OCI-LY7 (cell line): Measurements from ENCODE around the gene TAF8. TPM values are rescaled to one million over a fixed set of nuclear protein-coding genes. Genes with fewer than 3 reads are reported as not detected.

Experiments used
- BruUV-seq: library from RNA; stranded (reverse); fragments of 400-500 nt; replicated peaks from 2 replicates; lab custom pipeline; 2021; lab: Mats Ljungman, UMichigan
- CTCF ChIA-PET: fragments of 300-600 bp; sonication (Branson Sonifier 250); formaldehyde crosslinking; loops from one replicate; lab custom pipeline; 2022; ENCODE audit warnings: antibody characterized with exemption; ENCODE audit not compliant: unreplicated experiment; lab: Charles Lee
- POLR2A ChIA-PET: fragments of 300-600 bp; sonication (Branson Sonifier 250); formaldehyde crosslinking; loops from one replicate; lab custom pipeline; 2022; ENCODE audit warnings: antibody characterized with exemption; lab: Charles Lee
- DNase-seq: peaks from one replicate; pipeline ENCODE4 v3.0.0-alpha.2; 2015; ENCODE audit warnings: low spot score
- H2AFZ ChIP-seq: fragments of 200-600 bp; sonication (generic), shearing (Covaris generic); 2 replicates; pipeline ENCODE4 v1.6.1; 2014; ENCODE audit warnings: mild to moderate bottlenecking, antibody characterized with exemption, low read length, moderate library complexity
- H3K27ac ChIP-seq: fragments of 200-600 bp; sonication (generic); 2 replicates; pipeline ENCODE4 v1.5.1; 2014; ENCODE audit warnings: mixed run types, low read depth, mild to moderate bottlenecking, moderate library complexity, low read length, inconsistent platforms; ENCODE audit not compliant: poor library complexity, severe bottlenecking
- H3K36me3 ChIP-seq: fragments of 200-600 bp; sonication (generic); 2 replicates; pipeline ENCODE4 v1.6.1; 2014; ENCODE audit warnings: mild to moderate bottlenecking, antibody characterized with exemption, low read length, moderate library complexity, mixed read lengths; ENCODE audit not compliant: insufficient read depth
- H3K4me1 ChIP-seq: fragments of 200-600 bp; sonication (generic); 2 replicates; pipeline ENCODE4 v1.5.1; 2014; ENCODE audit warnings: mild to moderate bottlenecking, low read length; ENCODE audit not compliant: insufficient read depth, poor library complexity, severe bottlenecking
- H3K4me2 ChIP-seq: fragments of 200-600 bp; sonication (generic); 2 replicates; pipeline ENCODE4 v1.6.1; 2014; ENCODE audit warnings: mild to moderate bottlenecking, low read length
- H3K4me3 ChIP-seq: fragments of 200-600 bp; sonication (generic); 2 replicates; pipeline ENCODE4 v1.5.1; 2014; ENCODE audit warnings: mild to moderate bottlenecking, low read depth, low read length; ENCODE audit not compliant: poor library complexity, severe bottlenecking
- H3K79me2 ChIP-seq: fragments of 200-600 bp; sonication (generic); 2 replicates; pipeline ENCODE4 v1.6.1; 2016; ENCODE audit warnings: low read depth, mild to moderate bottlenecking, low read length, moderate library complexity, mixed read lengths; ENCODE audit not compliant: insufficient read depth
- H3K9me2 ChIP-seq: fragments of 200-600 bp; sonication (generic); 2 replicates; pipeline ENCODE4 v1.6.1; 2016; ENCODE audit warnings: mild to moderate bottlenecking, low read length, mixed read lengths; ENCODE audit not compliant: insufficient read depth
- H3K9me3 ChIP-seq: fragments of 200-600 bp; sonication (generic); 2 replicates; pipeline ENCODE4 v1.6.1; 2014; ENCODE audit warnings: mild to moderate bottlenecking, mixed run types, low read length, mixed read lengths
- H4K20me1 ChIP-seq: fragments of 200-600 bp; sonication (generic); 2 replicates; pipeline ENCODE4 v1.6.1; 2014; ENCODE audit warnings: mild to moderate bottlenecking, antibody characterized with exemption, low read length, moderate library complexity, mixed read lengths; ENCODE audit not compliant: insufficient read depth
- CTCF ChIP-seq: fragments of 200-600 bp; sonication (generic); conservative IDR thresholded peaks from 2 replicates; pipeline ENCODE4 v1.5.1; 2014; ENCODE audit warnings: mild to moderate bottlenecking, antibody characterized with exemption, low read length, moderate library complexity, mixed read lengths
- EZH2phosphoT487 ChIP-seq: fragments of 200-600 bp; sonication (generic); IDR thresholded peaks from 2 replicates; pipeline ENCODE4 v1.6.1; 2018; ENCODE audit warnings: low read depth, borderline replicate concordance, mild to moderate bottlenecking, mixed run types, antibody characterized with exemption, low read length, moderate library complexity, mixed read lengths
- intact Hi-C: fragments of 100-400 bp; cut with micrococcal nuclease; formaldehyde crosslinking; loops from one replicate; pipeline ENCODE4 v1.10.0; 2022; ENCODE audit not compliant: unreplicated experiment
- total RNA-seq, 2 experiments: library from RNA; depleted of rRNA in 1 of 2; stranded (reverse); fragments of >200 nt in 1 of 2; shearing (Covaris generic) in 1 of 2; gene quantifications; 2 replicates each; pipeline ENCODE4 v1.2.3, GENCODE V29; 2014 to 2022

The TAF8 gene
- total RNA-seq, 2 experiments from 2014 or later = 35.1 to 47.8 TPM

- ChIA-PET POLR2A (interaction anchor here (1.0 kb wide), 1 partner anchor 13 kb away, joined by 3 read pairs; no protein-coding TSS in a partner anchor), CTCF (no interaction called here)
- Histone ChIP-seq H2AFZ (no peak overlapping the region), H3K27ac (no peak overlapping the region), H3K79me2 (no peaks in the 10 kb centered on the region), H3K4me3 (no peak overlapping the region), H3K9me2 (no peaks in the 10 kb centered on the region), H3K4me1 (no peaks in the 10 kb centered on the region), H3K4me2 (no peak overlapping the region), H3K9me3 (no peaks in the 10 kb centered on the region), H3K36me3 (no peaks in the 10 kb centered on the region), H4K20me1 (no peaks in the 10 kb centered on the region)
- BruUV-seq = no TSS peak
- TF ChIP-seq EZH2phosphoT487 = no peak
- intact Hi-C loops = no loop called here
- DNase-seq = no peak
Measured at GRCh38 chr6:42125663-42126062, 75.3 kb downstream of the TAF8 start.

GRCh38 chr6:42128460-42129359, 78.4 kb downstream of the TAF8 start:
- H3K9me2 ChIP-seq = no peaks in the 10 kb centered on the region
- H2AFZ ChIP-seq = no peak overlapping the region
- BruUV-seq = no TSS peak
- ChIA-PET POLR2A (no interaction called here), CTCF (no interaction called here)
- H3K4me3 ChIP-seq = no peak overlapping the region
- H3K4me2 ChIP-seq = no peak overlapping the region
- no peak overlapping the region for H3K27ac ChIP-seq
- no peaks in the 10 kb centered on the region for H3K9me3 ChIP-seq
- no peaks in the 10 kb centered on the region for H3K4me1 ChIP-seq
- intact Hi-C loops = no loop called here
- H4K20me1 ChIP-seq = no peaks in the 10 kb centered on the region
- no peak for TF ChIP-seq CTCF
- DNase-seq = no peak
- H3K79me2 ChIP-seq = no peaks in the 10 kb centered on the region
- H3K36me3 ChIP-seq = no peaks in the 10 kb centered on the region

- Histone ChIP-seq H3K36me3 (no peaks in the 10 kb centered on the region), H3K4me1 (no peaks in the 10 kb centered on the region), H3K9me3 (no peaks in the 10 kb centered on the region), H4K20me1 (no peaks in the 10 kb centered on the region), H3K4me2 (no peak overlapping the region), H3K9me2 (no peaks in the 10 kb centered on the region), H3K79me2 (no peaks in the 10 kb centered on the region), H2AFZ (no peak overlapping the region), H3K27ac (no peak overlapping the region), H3K4me3 (no peak overlapping the region)
- BruUV-seq = no TSS peak
- ChIA-PET POLR2A (no interaction called here), CTCF (no interaction called here)
- intact Hi-C loops = no loop called here
- TF ChIP-seq CTCF (no peak), EZH2phosphoT487 (no peak)
- DNase-seq = no peak
Measured at GRCh38 chr6:42129360-42129676, 79.0 kb downstream of the TAF8 start.
